ENCODE measurements around the gene RABAC1.

Gene RABAC1

GRCh38 chr19:41913538-41914423, 45.3 kb downstream of the RABAC1 start:
- DNase-seq: no peak

- DNase-seq: no peak
Observed at GRCh38 chr19:41912899-41913537, 46.1 kb downstream of the RABAC1 start.

- no peak for DNase-seq
Observed at GRCh38 chr19:41911889-41912731, 47.0 kb downstream of the RABAC1 start.

- DNase-seq: no peak
Observed at GRCh38 chr19:41910992-41911888, 47.9 kb downstream of the RABAC1 start.

DNA sequence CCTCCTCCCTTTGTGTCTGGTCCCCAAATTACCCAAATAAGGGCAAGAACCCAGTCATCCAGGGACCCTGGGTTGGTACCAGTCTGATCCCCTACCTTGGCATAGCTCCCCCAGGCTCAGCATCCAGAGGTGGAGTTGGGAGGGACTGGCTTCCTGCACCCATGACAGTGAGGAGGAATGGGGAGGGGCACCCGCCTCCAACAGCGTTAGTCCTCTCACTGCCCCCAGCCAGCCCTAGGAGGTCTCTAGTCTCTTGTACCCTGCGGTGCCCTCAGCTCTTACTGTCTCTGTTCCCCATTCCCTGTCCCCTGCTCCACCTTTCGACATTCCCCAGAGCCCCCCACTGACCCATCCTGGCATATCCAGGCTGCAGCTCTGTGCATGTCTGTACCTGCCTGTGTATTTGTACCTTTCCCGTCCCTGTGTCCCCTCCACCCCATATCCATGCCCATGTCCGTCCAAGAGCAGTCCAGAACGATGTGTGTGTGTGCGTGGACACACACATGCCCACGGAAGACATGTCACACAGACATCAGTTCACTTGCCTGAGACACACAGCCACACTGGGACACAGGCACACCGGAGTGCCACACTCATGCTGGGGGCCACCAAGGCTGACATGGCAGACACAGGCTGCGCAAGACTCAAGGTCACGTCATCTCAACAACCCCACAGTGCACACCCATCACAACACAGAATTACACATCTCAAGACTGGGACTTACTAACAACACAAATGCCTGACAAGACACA, 48.7 kb downstream of the RABAC1 start:
- no peak for DNase-seq

DNA sequence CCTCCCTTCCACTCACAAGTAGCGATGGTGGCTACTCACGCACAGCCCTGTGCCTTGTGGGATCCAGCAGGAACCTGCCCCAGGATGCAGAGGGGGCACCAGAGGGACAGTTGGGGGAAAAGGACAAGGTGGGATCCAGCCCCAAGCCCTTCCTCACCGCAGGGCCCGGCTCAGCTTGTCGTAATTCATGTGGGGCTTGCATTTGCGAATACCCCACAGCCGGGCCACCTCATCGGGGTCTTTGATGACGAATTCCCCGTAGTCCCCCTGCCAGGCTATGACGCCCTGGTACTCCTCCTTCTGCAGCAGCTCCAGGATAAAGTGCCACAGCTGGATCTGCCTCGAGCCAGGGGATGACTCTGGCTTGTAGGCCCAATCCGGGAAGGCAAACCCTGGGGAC, 49.4 kb downstream of the RABAC1 start:
- DNase-seq: no peak

DNA sequence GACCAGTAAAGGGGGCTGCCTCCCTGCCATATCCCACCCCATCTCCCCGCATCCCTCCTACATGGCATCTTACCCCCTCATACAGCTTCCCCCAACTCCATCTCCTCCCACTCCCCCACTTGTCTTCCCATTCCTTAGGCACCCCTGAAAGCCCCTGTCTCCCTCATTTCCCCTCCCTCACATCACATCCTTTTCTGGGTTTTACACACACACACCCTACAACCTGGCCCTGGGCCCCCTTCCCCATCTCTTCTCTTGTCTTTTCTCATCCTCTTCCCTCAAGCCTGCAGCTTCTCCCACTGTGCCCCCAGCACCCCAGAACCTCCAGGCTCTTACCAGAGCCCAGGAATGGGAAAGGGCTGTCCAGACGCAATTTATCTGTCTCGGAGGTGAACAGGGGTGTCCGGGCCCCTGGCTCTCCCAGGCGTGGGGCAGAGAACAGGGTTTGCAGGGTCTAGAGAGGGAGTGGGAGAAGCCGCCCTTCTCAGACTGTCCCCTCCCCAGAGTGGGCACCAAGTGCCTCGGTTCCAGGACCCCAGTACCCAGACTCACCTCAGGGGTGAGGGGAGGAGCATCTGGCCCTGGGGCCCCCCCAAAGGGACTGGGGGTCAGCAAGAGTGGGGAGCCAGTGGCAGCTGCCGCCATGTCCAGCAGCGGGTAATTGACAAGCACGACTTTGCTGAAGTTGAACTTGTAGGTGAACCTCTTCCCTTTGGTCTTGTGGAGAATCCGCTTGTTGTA, 50.2 kb downstream of the RABAC1 start:
- DNase-seq: no peak

GRCh38 chr19:41907994-41908615, 51.0 kb downstream of the RABAC1 start:
- no peak for DNase-seq

- no peak for DNase-seq
Observed at GRCh38 chr19:41906916-41907680, 52.0 kb downstream of the RABAC1 start.

Measured in NCI-H524 (cell line).